Measurements from ENCODE around the gene FILIP1.

Gene FILIP1

GRCh38 chr6:75491291-75491690, 2.3 kb downstream of the FILIP1 start:
- no peak for DNase-seq

- DNase-seq: no peak
These were observed 2.9 kb downstream of the FILIP1 start for GRCh38 chr6:75490706-75491105.

- no peak for DNase-seq
These were observed 4.6 kb downstream of the FILIP1 start for GRCh38 chr6:75489025-75489424.

GRCh38 chr6:75488033-75488432, 5.6 kb downstream of the FILIP1 start:
- no peak for DNase-seq

- DNase-seq: no peak
These were observed 6.6 kb downstream of the FILIP1 start for GRCh38 chr6:75486850-75487518.

GRCh38 chr6:75484535-75484934, 9.1 kb downstream of the FILIP1 start:
- no peak for DNase-seq

- DNase-seq: no peak
These were observed 10.3 kb downstream of the FILIP1 start for GRCh38 chr6:75483136-75483952.

GRCh38 chr6:75481936-75482593, 11.5 kb downstream of the FILIP1 start:
- DNase-seq: no peak

GRCh38 chr6:75481394-75481793, 12.2 kb downstream of the FILIP1 start:
- DNase-seq: no peak

- no peak for DNase-seq
These were observed 13.2 kb downstream of the FILIP1 start for GRCh38 chr6:75480425-75480824.

- no peak for DNase-seq
These were observed 13.9 kb downstream of the FILIP1 start for GRCh38 chr6:75479712-75480111.

GRCh38 chr6:75478929-75479328, 14.7 kb downstream of the FILIP1 start:
- DNase-seq: no peak

- no peak for DNase-seq
These were observed 20.7 kb downstream of the FILIP1 start for GRCh38 chr6:75472885-75473284.

GRCh38 chr6:75467966-75468365, 25.6 kb downstream of the FILIP1 start:
- no peak for DNase-seq

GRCh38 chr6:75467284-75467683, 26.3 kb downstream of the FILIP1 start:
- no peak for DNase-seq

- DNase-seq: no peak
These were observed 27.0 kb downstream of the FILIP1 start for GRCh38 chr6:75466636-75467035.

- no peak for DNase-seq
These were observed 29.7 kb downstream of the FILIP1 start for GRCh38 chr6:75463908-75464307.

- DNase-seq: no peak
These were observed 30.5 kb downstream of the FILIP1 start for GRCh38 chr6:75463061-75463460.

GRCh38 chr6:75460681-75461080, 32.9 kb downstream of the FILIP1 start:
- DNase-seq: no peak

GRCh38 chr6:75458895-75459294, 34.7 kb downstream of the FILIP1 start:
- DNase-seq: no peak

GRCh38 chr6:75450903-75451302, 42.7 kb downstream of the FILIP1 start:
- no peak for DNase-seq

GRCh38 chr6:75449630-75450206, 43.9 kb downstream of the FILIP1 start:
- DNase-seq: no peak

- DNase-seq: no peak
These were observed 47.2 kb downstream of the FILIP1 start for GRCh38 chr6:75446241-75446880.
